ENCODE data around the gene NFATC1.

GRCh38 chr18:79548986-79549637, 153.4 kb downstream of the NFATC1 start:
- no peak for TF ChIP-seq CTCF (IDR thresholded peaks at IDR 0.05)
- no peak for TF ChIP-seq POLR2A (IDR thresholded peaks at IDR 0.05)
